Gastrocnemius medialis (tissue), 4 donors: ENCODE results near the gene ARHGEF11.
"Not testable (repeated sequence)": the region's sequence is repeated elsewhere in the genome, so short reads cannot be mapped to it uniquely, and the experiment has no call there.

Experiments used
- POLR2A ChIP-seq, 2 donors: fragments of 450-650 bp; IDR thresholded peaks; one replicate each; pipeline ENCODE4 v1.6.1; 2017; ENCODE audit warnings: antibody characterized with exemption in 2 of 2, mild to moderate bottlenecking in 2 of 2, moderate library complexity in 2 of 2
- TF ChIP-seq, protein P1 (sequence below), 5 experiments: fragments of 450-650 bp in 3 of 5; fragments of 200-600 bp in 2 of 5; sonication (generic) in 2 of 5; IDR thresholded peaks in 4 of 5; conservative IDR thresholded peaks in 1 of 5; 1 replicate in 4 of 5; 2 replicates in 1 of 5; pipeline ENCODE4 v1.5.1; 2016 to 2019; ENCODE audit warnings: antibody characterized with exemption in 5 of 5, mild to moderate bottlenecking in 3 of 5, moderate library complexity in 3 of 5

DNA sequence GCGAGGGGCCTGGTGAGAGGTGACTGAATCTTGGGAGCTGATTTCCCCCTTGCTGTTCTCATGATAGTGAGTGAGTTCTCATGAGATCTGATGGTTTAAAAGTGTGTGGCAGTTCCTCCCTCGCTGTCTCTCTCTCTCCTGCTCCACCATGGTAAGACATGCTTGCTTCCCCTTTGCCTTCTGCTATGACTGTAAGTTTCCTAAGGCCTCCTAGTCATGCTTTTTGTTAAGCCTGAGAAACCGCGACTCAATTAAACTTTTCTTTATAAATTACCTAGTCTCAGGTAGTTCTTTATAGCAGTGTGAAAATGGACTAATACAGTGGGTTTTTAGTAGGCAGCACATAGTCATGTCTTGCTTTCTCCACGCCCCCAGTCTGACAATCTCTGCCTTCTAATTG is 10.2 kb upstream of the ARHGEF11 start:
- TF ChIP-seq, protein P1, sequence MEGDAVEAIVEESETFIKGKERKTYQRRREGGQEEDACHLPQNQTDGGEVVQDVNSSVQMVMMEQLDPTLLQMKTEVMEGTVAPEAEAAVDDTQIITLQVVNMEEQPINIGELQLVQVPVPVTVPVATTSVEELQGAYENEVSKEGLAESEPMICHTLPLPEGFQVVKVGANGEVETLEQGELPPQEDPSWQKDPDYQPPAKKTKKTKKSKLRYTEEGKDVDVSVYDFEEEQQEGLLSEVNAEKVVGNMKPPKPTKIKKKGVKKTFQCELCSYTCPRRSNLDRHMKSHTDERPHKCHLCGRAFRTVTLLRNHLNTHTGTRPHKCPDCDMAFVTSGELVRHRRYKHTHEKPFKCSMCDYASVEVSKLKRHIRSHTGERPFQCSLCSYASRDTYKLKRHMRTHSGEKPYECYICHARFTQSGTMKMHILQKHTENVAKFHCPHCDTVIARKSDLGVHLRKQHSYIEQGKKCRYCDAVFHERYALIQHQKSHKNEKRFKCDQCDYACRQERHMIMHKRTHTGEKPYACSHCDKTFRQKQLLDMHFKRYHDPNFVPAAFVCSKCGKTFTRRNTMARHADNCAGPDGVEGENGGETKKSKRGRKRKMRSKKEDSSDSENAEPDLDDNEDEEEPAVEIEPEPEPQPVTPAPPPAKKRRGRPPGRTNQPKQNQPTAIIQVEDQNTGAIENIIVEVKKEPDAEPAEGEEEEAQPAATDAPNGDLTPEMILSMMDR (IDR thresholded peaks at IDR 0.05 in 4 of 5, conservative IDR thresholded peaks at IDR 0.05 in 1 of 5), result not testable (repeated sequence)
- not testable (repeated sequence) for TF ChIP-seq POLR2A (IDR thresholded peaks at IDR 0.05)
